Suppressor macrophage treated with lipopolysaccharide for 4 hours (primary cell): ENCODE results near the gene CD40.

Experiments used
- DNase-seq: peaks from one replicate; pipeline ENCODE4 v3.0.0-alpha.2; 2020

Gene CD40

GRCh38 chr20:46151936-46152335 is 33.8 kb downstream of the CD40 start:
- peak; percentile 18 for DNase-seq

GRCh38 chr20:46152824-46153586 is 34.9 kb downstream of the CD40 start:
- no peak for DNase-seq

- no peak for DNase-seq
Observed at GRCh38 chr20:46154305-46154704, 36.2 kb downstream of the CD40 start.

GRCh38 chr20:46154796-46155195 is 36.7 kb downstream of the CD40 start:
- no peak for DNase-seq

GRCh38 chr20:46156065-46156464 is 38.0 kb downstream of the CD40 start:
- no peak for DNase-seq

- no peak for DNase-seq
Observed at GRCh38 chr20:46157076-46157592, 39.0 kb downstream of the CD40 start.

GRCh38 chr20:46157625-46158024 is 39.5 kb downstream of the CD40 start:
- DNase-seq: no peak

- no peak for DNase-seq
Observed at GRCh38 chr20:46158476-46158987, 40.4 kb downstream of the CD40 start.

- DNase-seq: no peak
Observed at GRCh38 chr20:46159101-46159897, 41.2 kb downstream of the CD40 start.

GRCh38 chr20:46160661-46161060 is 42.5 kb downstream of the CD40 start:
- DNase-seq: no peak

- DNase-seq: no peak
Observed at GRCh38 chr20:46161921-46162320, 43.8 kb downstream of the CD40 start.

GRCh38 chr20:46164254-46164653 is 46.1 kb downstream of the CD40 start:
- no peak for DNase-seq

GRCh38 chr20:46167080-46167479 is 49.0 kb downstream of the CD40 start:
- no peak for DNase-seq

GRCh38 chr20:46168438-46168837 is 50.3 kb downstream of the CD40 start:
- DNase-seq: no peak

- DNase-seq: no peak
Observed at GRCh38 chr20:46169245-46170171, 51.4 kb downstream of the CD40 start.

GRCh38 chr20:46171476-46171875 is 53.4 kb downstream of the CD40 start:
- no peak for DNase-seq

- DNase-seq: no peak
Observed at GRCh38 chr20:46171909-46172308, 53.8 kb downstream of the CD40 start.

- no peak for DNase-seq
Observed at GRCh38 chr20:46172455-46172854, 54.3 kb downstream of the CD40 start.

- DNase-seq: no peak
Observed at GRCh38 chr20:46172961-46173536, 54.9 kb downstream of the CD40 start.

- no peak for DNase-seq
Observed at GRCh38 chr20:46173652-46174468, 55.7 kb downstream of the CD40 start.

GRCh38 chr20:46174469-46175126 is 56.5 kb downstream of the CD40 start:
- DNase-seq: peak; percentile 79
